ENCODE data around the gene TAF6L. TPM values are rescaled to one million over a fixed set of nuclear protein-coding genes. Genes with fewer than 3 reads are reported as not detected.
"Not testable (repeated sequence)": the region's sequence is repeated elsewhere in the genome, so short reads cannot be mapped to it uniquely, and the experiment has no call there.

The TAF6L gene
- total and polyA plus RNA-seq, 2 of the 8 experiments (the other 6 are each of a cell fraction or from before 2014, with no cell fraction given): 24.8 to 31.9 TPM

GRCh38 chr11:62728171-62728988, 42.8 kb upstream of the TAF6L start, which contains the start of gene TTC9C (continued):
- TF ChIP-seq SAP30 (IDR thresholded peaks at IDR 0.05; ENCODE audit: insufficient read depth, insufficient replicate concordance, low read length) (peak; percentile 92), SP2 (IDR thresholded peaks at IDR 0.05; ENCODE audit: low read length) (peak; percentile 2; the same call in 1 of the 2 replicates), KDM4A (IDR thresholded peaks at IDR 0.05; ENCODE audit: low read depth, low read length, severe bottlenecking) (peak; percentile 25), SP4 (IDR thresholded peaks at IDR 0.05; ENCODE audit: low read length) (peak; percentile 16; the same call in 1 of the 2 replicates), CHD2 (IDR thresholded peaks at IDR 0.05; ENCODE audit: low read length) (no peak; the same call in none of the 2 replicates)

- H3K56ac ChIP-seq (replicated peaks; ENCODE audit: insufficient read length, low read depth, low read length); H4K91ac ChIP-seq (replicated peaks; ENCODE audit: insufficient read length, low read length); H2BK5ac ChIP-seq (ENCODE audit: low read depth, low read length); H2BK120ac ChIP-seq (replicated peaks; ENCODE audit: low read depth, low read length); FAIRE-seq; H2BK15ac ChIP-seq (ENCODE audit: low read length); H2AK5ac ChIP-seq (ENCODE audit: low read depth, low read length); H3K18ac ChIP-seq (ENCODE audit: extremely low read depth, low read length); H3K14ac ChIP-seq (ENCODE audit: insufficient read length); H3K27me3 ChIP-seq (replicated peaks in 1 of 4; ENCODE audit: control insufficient read depth in 3 of 4, extremely low read depth in 1 of 4, insufficient read depth in 3 of 4, low read length in 3 of 4); H3K23ac ChIP-seq (ENCODE audit: insufficient read length); H2BK12ac ChIP-seq (ENCODE audit: low read depth, low read length); H3K27ac ChIP-seq (ENCODE audit: low read depth, low read length); H3K9me3 ChIP-seq (ENCODE audit: insufficient read depth in 2 of 2, low read depth in 1 of 2, low read length in 1 of 2); H3K79me1 ChIP-seq (ENCODE audit: low read depth, low read length); H4K5ac ChIP-seq (ENCODE audit: insufficient read length, low read depth, low read length); H2BK20ac ChIP-seq (ENCODE audit: low read length); H2AFZ ChIP-seq (ENCODE audit: low read length); H3K4me1 ChIP-seq (replicated peaks in 1 of 4; ENCODE audit: control insufficient read depth in 3 of 4, insufficient read depth in 4 of 4, low read length in 3 of 4); H3K4ac ChIP-seq (replicated peaks; ENCODE audit: insufficient read length, low read depth, low read length); H4K8ac ChIP-seq (ENCODE audit: extremely low read depth, insufficient read depth, low read length); H3K9ac ChIP-seq (replicated peaks in 1 of 4; ENCODE audit: extremely low read depth in 1 of 4, low read depth in 3 of 4, low read length in 3 of 4); DNase-seq (ENCODE audit: low read depth in 1 of 2, low spot score in 2 of 2): not testable (repeated sequence)
- H3K4me2 ChIP-seq (ENCODE audit: insufficient read depth in 1 of 2, low read depth in 2 of 2, low read length in 2 of 2): peak overlapping the region; percentile 34 to 93; a peak in 2 of 4 replicates
- peaks cover 4 to 12% of the 10 kb centered on the region in 2 experiments for H4K20me1 ChIP-seq (replicated peaks in 1 of 2; ENCODE audit: control insufficient read depth in 1 of 2, insufficient read depth in 2 of 2, low read length in 2 of 2)
- peaks cover 1 to 14% (median 4%) of the 10 kb centered on the region in 4 experiments; a peak in 6 of 8 replicates for H3K36me3 ChIP-seq (ENCODE audit: control insufficient read depth in 2 of 4, insufficient read depth in 4 of 4, low read length in 3 of 4)
- ChIA-PET CTCF (ENCODE audit: partially characterized antibody) (interaction anchor here (0.5 to 6.1 kb wide), 12 partner anchors 11 to 440 kb away, joined by 3 to 45 read pairs (median 4); partner anchors contain the start of genes LBHD1, TAF6L, TMEM179B and ZBTB3), POLR2A (ENCODE audit: partially characterized antibody) (interaction anchor here (0.8 to 10.9 kb wide), 11 partner anchors 9 to 124 kb away, joined by 3 to 192 read pairs (median 6); partner anchors contain the start of genes BSCL2, GNG3, TAF6L and TMEM179B)
- peak overlapping the region in 1 of 4 experiments; percentile 87; a peak in 1 of 8 replicates for H3K4me3 ChIP-seq (ENCODE audit: extremely low read depth in 1 of 4, insufficient read depth in 2 of 4, low read depth in 3 of 4, low read length in 4 of 4)
- peaks cover 16% of the 10 kb centered on the region for H3K23me2 ChIP-seq (ENCODE audit: low read depth, low read length)
- peaks cover 15 to 50% of the 10 kb centered on the region in 2 experiments for H3K79me2 ChIP-seq (ENCODE audit: control insufficient read depth in 1 of 2, insufficient read depth in 2 of 2, low read length in 2 of 2)
- 86% methylated on average over 14 of the region's 14 CpGs; no CpG with 5 or more reads in 1 of the 2 experiments for WGBS, 2 experiments (ENCODE audit: extremely low coverage in 1 of 2, insufficient coverage in 1 of 2, insufficient read length in 1 of 2, insufficient replicate concordance in 2 of 2, low coverage in 1 of 2, low lambda C conversion rate in 2 of 2, missing lambda C conversion rate in 1 of 2)
Measured at GRCh38 chr11:62730076-62730475, 41.1 kb upstream of the TAF6L start.

Measured in H1 (cell line).